Colonic mucosa (tissue), 4 donors: ENCODE results near the gene WNT8A. TPM values are rescaled to one million over a fixed set of nuclear protein-coding genes. Genes with fewer than 3 reads are reported as not detected.

Source experiments
- DNase-seq: peaks from one replicate; pipeline ENCODE4 v3.0.0-alpha.2; 2020
- H3K27ac ChIP-seq: fragments of 200-600 bp; one replicate; pipeline ENCODE4 v1.8.0; 2021
- H3K27me3 ChIP-seq: fragments of 200-600 bp; one replicate; pipeline ENCODE4 v1.8.0; 2021
- H3K36me3 ChIP-seq: fragments of 200-600 bp; one replicate; pipeline ENCODE4 v1.8.0; 2021
- H3K4me1 ChIP-seq: fragments of 200-600 bp; one replicate; pipeline ENCODE4 v1.8.0; 2021; ENCODE audit warnings: mild to moderate bottlenecking
- H3K4me3 ChIP-seq: fragments of 200-600 bp; one replicate; pipeline ENCODE4 v1.8.0; 2021
- H3K9ac ChIP-seq, 2 donors: one replicate each; pipeline ENCODE4 v1.7.0; 2013; ENCODE audit warnings: control low read depth in 2 of 2, low read depth in 2 of 2, low read length in 2 of 2
- H3K9me3 ChIP-seq: fragments of 200-600 bp; one replicate; pipeline ENCODE4 v1.8.0; 2021
- CTCF ChIP-seq: fragments of 200-600 bp; IDR thresholded peaks from one replicate; pipeline ENCODE4 v1.8.0; 2022; ENCODE audit warnings: antibody characterized with exemption, mild to moderate bottlenecking
- intact Hi-C: fragments of 100-400 bp; cut with DNase I; formaldehyde crosslinking; loops from one replicate; pipeline ENCODE4 v1.14.1; 2022
- total RNA-seq, 2 donors: library from RNA; stranded (reverse); fragmentation: NEBNext Ultra II Directional in 1 of 2; extraction: Animal tissue kit (Norgen Biotek cat#: 25700) in 1 of 2; gene quantifications; one replicate each; pipeline ENCODE4 v1.2.1, GENCODE V29; 2021
- donor health status: healthy.
- donor health status: DM: no; HTN: no; CAD: no.
- donor health status: DM: no; HTN: no; CAD: no.

The WNT8A gene
- total RNA-seq, 2 donors from 2014 or later, result not detected

GRCh38 chr5:138138949-138139780, 55.3 kb downstream of the WNT8A start, which contains the start of gene NME5:
NME5 (minus strand) TSS chr5:138139428; CDS start chr5:138138780, 648 bp downstream.
- H3K27ac ChIP-seq, result no peak within 1 kb of the TSS
- peak within 1 kb of the TSS; percentile 40 for H3K4me3 ChIP-seq
- H3K27me3 ChIP-seq, result no peaks in the 10 kb centered on the region
- no peak for TF ChIP-seq CTCF
- H3K4me1 ChIP-seq, result no peaks in the 10 kb centered on the region
- intact Hi-C loops, result no loop called here
- no peaks in the 10 kb centered on the region for H3K9me3 ChIP-seq
- DNase-seq, result peak; percentile 49
- H3K9ac ChIP-seq, result peak within 1 kb of the TSS in 1 of 2 donors; percentile 31
- H3K36me3 ChIP-seq, result no peaks in the 10 kb centered on the region

- Histone ChIP-seq H3K9ac (no peak overlapping the region), H3K4me1 (no peaks in the 10 kb centered on the region), H3K9me3 (no peaks in the 10 kb centered on the region), H3K27me3 (no peaks in the 10 kb centered on the region), H3K27ac (no peak overlapping the region), H3K4me3 (no peak overlapping the region), H3K36me3 (no peaks in the 10 kb centered on the region)
- DNase-seq, result no peak
- intact Hi-C loops, result no loop called here
- no peak for TF ChIP-seq CTCF
These were observed 55.9 kb downstream of the WNT8A start for GRCh38 chr5:138139781-138140090.

DNA sequence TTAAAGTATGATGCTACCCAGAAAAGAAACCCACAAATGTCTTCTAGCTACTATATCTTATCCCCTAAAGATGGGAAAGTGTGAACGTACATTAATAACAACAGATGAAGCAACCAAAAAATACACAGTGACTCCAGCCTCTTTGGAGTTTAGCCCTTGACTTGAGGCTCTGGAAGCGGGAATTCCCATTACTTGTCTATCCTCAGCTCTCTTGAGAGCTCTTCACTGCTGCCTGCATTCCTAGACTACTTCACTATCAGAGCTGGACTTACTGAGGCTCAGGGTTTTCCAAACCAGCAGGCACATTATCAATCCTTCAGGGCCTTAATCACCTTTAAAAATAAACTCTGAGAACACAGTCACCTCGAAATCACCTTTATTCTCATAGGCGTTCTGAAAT, 56.4 kb downstream of the WNT8A start:
- TF ChIP-seq CTCF, result no peak
- intact Hi-C loops, result no loop called here
- Histone ChIP-seq H3K27ac (no peak overlapping the region), H3K27me3 (no peaks in the 10 kb centered on the region), H3K9ac (no peak overlapping the region), H3K4me1 (no peaks in the 10 kb centered on the region), H3K4me3 (no peak overlapping the region), H3K36me3 (no peaks in the 10 kb centered on the region), H3K9me3 (no peaks in the 10 kb centered on the region)
- no peak for DNase-seq

Other genes with a start within 250 kb of the WNT8A start
- gene MYOT, start 216.2 kb upstream of the WNT8A start, total RNA-seq, result 1 to 10 TPM in 1 of 2 donors, under 1 TPM in 1; 0.35 to 3.2 TPM
- gene PKD2L2, start 194.6 kb upstream of the WNT8A start, total RNA-seq, result not detected
- 10 to 100 TPM; 15.4 to 17.5 TPM for gene FAM13B, start 51.0 kb upstream of the WNT8A start, total RNA-seq
- not detected for gene NME5, start 55.4 kb downstream of the WNT8A start, total RNA-seq
- 10 to 100 TPM; 32.5 to 65.9 TPM for gene BRD8, start 94.6 kb downstream of the WNT8A start, total RNA-seq
- 10 to 100 TPM; 10.4 to 35.7 TPM for gene KIF20A, start 95.1 kb downstream of the WNT8A start, total RNA-seq
- 10 to 100 TPM; 23.5 to 27.3 TPM for gene CDC23, start 129.3 kb downstream of the WNT8A start, total RNA-seq
- gene GFRA3, start 190.6 kb downstream of the WNT8A start, total RNA-seq, result 1 to 10 TPM in 1 of 2 donors, under 1 TPM in 1; 0.72 to 1.8 TPM
- gene CDC25C, start 247.8 kb downstream of the WNT8A start, total RNA-seq, result 10 to 100 TPM in 1 of 2 donors, 1 to 10 TPM in 1; 4.3 to 10.2 TPM